Suppressor macrophage treated with lipopolysaccharide for 1 hour (primary cell): ENCODE data around the gene FIGNL1.

ENCODE experiments used
- DNase-seq, 3 donors: peaks; one replicate each; pipeline ENCODE4 v3.0.0-alpha.2; 2020 to 2022

FIGNL1 gene

DNA sequence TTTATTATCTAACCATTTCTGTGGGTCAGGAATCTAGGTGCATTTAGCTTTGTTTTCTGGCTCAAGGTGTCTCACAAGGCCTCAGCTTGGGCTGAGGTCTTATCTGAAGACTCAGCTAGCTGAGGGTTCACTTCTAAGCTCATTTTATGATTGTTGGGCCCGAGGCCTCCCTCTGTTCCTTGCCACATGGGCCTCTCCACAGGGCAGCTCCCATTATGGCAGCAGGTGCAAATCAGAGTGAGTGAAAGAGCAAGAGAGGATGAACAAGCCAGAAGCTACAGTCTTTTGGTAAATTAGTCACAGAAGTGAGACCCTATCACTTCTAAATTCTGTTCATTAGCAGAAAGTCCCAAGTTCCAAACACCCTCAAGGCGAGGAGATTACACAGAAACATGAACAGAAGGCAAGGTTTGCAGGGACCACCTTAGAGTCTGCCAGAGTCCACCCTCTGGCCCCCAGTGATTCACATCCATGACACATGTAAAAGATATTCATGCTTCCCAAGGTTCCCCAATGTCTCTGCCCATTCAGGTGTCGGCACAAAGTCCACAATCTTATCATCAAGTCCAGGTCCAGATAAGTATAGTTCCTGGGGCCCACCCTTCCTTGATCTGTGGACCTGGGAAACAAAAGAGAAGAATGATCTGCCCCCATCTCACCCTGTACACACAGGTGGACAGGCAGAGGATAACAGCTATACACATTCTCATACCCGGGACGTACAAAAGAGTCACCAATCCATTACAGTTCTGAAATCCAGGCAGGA lies 23.7 kb downstream of the FIGNL1 start:
- no peak for DNase-seq

DNA sequence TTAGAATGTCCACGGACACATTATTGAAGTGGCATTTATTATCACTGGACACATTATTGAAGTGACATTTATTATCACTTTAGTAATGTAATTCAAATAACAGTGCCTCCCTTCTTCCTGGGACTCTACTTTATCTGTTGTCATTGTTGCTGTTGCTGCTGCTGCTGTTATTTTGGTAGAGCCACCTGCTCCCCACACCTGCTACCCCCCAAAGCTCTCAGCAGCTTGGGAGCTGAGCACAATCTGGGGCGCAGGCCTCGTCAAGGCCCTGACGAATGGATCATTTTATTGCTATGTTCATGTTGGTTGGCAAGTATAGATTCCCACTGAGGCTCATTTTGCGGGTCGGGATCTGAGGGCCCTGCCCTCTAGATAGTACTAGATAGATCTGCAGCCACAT lies 24.8 kb downstream of the FIGNL1 start:
- no peak for DNase-seq

DNA sequence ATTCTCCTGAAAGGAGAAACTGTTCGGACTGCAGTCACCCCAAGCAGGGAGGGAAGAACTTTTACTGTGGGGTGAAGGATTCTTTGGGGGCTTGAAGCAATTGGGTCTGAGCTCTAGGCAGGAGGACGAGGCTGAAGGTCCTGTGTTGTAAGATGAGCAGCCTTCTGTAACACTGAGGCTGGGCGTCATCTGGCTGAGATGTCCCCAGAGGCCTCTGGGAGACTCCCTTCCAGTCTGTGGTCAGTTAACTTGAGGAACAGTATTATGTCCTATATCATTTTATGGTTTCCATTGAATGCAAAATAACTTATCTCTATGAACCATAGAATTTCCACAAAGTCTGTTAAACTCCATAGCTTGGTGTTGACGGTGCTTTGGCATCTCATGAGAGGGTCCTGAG lies 26.3 kb downstream of the FIGNL1 start:
- DNase-seq, result no peak

DNA sequence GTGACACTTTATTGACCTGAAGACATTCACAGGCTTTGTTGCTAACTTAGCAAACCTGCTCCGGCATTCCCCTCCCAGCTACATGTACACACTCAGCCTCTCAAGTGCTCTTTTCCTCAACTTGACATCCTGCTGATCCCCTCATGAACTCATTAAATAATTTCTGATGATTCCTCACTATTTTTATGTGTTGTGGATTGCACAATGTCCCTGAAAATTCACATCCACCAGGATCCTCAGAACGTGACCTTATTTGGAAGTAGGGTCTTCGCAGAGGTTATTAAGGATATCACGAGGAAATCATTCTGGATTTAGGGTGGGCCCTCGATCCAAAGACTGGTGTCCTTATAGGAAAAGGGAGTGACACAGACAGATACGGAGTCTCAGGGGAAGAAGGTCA lies 27.3 kb downstream of the FIGNL1 start:
- no peak for DNase-seq

DNA sequence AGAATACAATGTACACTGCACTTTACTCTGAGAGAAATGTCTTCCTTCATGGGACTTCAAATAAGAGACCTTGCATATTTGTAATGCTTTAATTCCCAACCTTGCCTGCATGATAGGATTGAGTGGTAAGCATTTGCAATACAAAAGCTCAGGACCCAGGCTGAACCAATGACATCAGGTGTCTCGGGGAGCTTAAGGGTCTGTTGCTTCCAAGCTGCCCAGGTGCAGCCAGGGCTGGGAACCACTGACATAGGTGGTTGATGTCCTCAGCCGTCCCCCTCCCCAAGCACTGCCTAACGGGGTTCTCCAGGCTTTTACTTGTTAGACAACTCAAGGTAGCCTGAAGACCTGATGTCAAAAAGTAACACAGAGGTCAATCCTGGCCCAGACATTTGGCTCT lies 29.1 kb downstream of the FIGNL1 start:
- DNase-seq, result no peak

DNA sequence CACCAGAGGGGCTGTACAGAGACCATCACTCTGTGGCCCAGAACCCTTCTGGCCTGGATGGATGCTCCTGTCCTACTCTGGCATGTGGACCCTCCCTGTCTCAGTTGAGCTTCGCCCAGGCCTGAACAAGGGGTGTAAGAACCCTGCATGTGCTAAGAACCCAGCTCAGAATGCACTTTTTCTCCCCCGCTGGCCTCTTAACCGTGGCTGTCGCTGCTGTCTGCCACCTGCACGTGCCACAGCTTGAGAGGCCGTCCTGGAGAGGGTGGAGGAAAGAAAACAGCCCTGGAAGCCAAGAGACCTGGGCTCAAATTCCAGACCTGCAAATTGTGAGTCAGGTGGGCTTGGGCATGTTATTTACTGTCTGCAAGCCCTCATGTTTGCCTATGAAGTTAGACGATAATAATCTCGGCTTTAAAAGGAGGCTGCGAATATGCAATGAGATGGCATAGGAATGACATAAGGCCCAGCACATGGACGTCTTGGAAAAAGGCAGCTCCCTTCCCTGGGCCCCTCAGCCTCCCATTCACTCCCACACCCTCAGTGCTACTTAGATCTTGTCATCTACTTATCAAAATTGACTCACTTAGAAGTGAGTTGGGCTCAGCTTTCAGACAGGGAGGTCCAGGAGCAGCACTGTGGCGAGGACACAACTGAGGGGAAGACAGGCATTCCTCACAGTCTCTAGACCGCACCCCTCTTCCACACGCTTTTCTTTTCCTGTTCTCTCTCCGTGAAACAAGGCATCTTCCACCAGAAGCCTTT lies 31.4 kb downstream of the FIGNL1 start:
- no peak for DNase-seq

DNA sequence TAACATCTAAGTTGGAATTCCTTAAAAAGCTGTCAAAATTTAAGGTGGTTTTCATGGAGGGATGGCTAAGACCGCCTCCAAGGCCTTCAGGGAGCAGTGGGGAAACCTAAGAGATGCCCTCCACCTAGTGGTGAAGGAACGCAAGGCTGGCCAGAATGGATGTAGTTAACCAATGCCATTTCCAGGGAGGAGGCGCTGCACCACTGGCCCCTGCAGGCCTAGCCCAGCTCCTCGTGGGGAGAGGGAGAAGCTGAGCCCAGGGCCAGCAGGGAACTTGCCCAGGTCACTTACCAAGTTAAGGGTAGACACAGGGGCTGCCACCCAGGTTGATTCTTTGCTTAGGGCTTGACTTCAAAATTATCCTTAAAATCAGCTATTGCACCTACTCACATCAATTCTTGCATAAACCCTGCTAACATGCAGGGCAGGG lies 32.0 kb downstream of the FIGNL1 start:
- DNase-seq, result peak; percentile 92

DNA sequence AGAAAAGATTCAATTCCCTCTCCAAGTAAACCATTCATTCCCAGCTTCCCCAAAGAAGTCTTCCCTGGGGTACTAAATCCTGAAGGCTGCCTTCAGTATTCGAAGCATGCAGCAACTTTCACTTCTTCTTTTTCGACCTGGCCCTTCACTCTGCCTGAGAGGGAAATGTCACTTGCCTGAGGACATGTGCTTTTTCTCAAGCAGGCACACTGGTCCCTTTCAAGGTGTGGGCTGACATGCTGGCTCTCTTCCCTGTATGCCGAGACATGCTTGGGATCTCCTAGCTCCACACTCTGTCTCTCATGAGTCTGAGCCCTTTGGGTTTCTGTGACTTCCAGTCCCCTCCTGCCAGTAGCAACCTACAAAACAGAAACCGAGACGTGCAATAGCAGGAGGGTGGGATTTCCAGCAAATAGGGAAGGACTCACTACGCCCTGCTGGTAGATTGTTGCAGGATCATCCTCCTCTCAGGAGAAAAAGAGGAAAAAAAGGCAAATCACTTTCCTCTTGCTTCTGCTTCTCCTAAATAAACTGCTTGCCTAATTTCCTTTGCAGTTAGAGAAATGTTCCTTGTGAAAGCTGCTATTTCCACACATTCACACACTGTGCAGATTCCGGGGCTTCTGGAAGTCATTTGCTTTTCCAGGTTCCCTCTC lies 33.5 kb downstream of the FIGNL1 start:
- DNase-seq, result peak; percentile 84 to 94 (median 84)

DNA sequence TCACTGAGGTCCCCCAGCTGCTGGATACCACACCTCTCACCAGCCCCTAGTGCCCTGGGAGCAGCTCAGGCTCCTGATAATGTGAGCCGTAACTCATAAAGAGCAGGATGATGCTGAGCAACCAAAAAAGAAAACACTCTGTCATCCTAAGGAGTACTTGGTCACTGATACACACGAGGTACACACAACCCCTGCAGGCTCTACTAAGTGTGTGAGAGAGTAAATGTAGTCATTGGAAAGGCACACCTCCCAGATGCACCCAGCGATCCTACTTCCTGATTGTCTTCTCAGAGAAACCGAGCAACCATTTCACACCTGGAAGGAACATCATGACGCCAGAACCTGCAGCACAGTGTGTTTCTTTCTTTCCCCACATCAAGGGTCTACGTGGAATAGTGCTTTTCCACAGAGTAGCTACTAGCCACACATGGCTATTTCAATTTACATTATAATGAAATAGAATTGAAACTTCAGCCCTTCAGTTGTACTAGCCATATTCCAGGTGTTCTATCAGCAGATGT lies 34.2 kb downstream of the FIGNL1 start:
- no peak for DNase-seq

DNA sequence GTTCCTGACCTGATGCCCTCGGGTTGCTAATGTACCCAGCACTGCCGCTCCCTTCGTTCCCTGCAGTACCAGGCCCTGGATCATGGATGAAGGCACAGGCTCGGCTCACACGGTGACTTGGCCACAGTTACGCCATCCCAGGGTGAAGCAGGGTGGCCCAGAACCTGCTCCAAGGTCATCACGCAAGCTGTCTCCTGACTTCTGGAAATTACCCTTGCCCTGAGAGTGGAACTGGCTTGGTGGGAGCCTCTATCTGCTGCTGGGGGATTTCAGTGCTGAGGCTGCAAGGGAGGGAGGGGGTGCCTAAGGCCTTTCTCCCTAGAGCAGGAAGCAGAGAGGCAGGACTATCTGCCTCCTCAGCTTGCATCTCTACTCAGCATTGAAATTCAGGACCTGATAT lies 36.6 kb downstream of the FIGNL1 start:
- peak in 2 of 3 donors; percentile 55 to 64 for DNase-seq

DNA sequence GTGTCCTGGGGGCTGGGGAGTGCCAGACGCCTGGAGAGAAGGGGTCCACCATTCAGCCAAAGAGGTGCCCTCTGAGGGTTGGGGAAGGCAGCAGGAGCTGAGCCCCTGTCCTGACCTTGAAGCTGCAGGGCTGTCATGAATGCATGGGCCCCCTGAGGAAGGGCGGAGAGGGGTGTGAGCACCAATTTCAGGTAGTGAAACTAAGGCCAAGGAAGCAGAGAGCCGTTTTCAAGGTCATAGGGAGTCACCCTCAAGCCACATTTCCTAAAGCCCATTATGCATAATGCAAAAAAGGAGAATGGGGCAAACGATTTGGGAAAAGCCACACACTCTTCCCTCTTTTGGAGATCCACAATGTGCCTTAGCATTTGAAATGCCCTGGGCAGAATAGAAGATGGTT lies 37.2 kb downstream of the FIGNL1 start:
- peak; percentile 38 to 49 (median 39) for DNase-seq

DNA sequence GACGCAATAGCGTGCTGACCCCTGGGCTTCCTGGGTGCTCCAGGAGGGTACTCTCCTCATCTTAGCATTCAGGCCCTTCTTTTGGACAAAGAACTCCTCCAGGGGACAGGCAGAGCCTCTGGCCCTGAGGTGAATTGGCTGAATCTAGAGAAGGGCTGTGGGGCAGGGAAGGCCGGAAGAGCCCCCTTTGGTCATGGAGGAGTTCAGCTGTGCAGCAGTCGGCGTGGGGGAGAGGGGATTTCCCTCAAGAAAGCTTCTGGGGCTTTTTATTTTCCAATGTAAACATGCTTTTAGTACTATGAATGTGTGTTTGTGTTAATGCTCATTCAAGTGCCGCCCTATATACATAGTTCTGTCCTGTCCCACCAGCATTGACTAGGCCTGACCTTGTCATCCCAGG lies 38.8 kb downstream of the FIGNL1 start:
- DNase-seq, result peak in 1 of 3 donors; percentile 38

DNA sequence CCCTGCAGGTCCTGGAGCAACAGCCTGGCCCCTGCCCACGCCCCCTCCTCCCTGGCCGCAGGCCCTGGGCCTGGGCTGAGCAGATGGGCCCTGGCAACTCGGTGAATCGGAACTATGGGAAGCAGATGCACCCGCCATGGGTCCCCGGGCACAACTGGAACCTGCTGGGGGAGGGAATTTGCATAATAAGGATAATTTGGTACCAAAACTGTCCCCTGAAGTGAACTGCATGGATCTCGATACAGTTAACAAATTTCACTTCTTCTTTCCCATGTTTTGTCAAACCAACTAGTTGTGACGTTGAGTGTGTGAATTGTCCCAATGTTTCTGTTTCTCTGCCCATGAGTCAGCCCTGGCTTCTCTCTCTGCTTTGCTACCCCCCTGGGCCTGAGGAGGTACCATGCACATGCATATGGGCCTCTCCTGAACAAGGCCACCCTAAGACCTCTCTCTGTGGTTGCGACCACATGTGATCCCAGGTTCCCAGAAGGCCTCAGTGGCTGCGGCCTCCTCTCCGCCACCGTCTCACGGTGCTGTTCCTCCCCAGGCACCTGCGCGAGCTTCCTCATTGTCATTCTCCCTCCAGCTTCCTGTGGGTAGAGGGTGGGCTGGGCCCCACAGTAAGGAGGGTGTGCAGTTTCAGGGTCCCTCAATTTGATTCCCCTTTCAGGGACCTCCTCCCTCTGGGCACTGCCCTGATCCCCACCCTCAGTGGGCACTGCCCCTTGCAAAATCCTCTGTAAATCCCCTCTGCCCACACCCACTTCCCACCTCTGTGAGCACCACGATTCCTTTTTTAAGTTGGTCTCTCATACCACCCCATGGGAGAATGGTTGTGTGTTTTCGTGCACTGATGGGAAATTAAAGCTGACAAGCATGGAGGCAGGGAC lies 40.0 kb downstream of the FIGNL1 start:
- peak; percentile 88 to 96 (median 90) for DNase-seq

DNA sequence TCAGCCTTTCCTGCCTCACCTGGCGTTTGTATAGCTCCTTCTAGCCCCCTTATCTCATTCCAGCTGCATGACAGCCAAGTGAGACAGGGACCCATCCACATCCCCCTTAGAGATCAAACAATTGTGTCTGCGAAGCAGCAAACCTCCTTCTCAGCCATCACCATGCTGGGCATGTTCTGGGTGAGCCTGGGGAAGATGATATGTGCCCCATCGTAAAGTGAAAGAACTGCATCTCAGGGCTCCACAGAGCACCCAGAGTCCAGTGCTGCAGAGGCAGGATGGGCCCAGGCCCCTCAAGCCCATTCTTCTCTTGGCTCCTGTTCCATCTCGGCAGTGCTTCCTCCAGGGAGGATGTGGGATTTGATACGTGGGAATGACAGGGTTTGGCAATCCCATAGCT lies 43.2 kb downstream of the FIGNL1 start:
- DNase-seq, result no peak

DNA sequence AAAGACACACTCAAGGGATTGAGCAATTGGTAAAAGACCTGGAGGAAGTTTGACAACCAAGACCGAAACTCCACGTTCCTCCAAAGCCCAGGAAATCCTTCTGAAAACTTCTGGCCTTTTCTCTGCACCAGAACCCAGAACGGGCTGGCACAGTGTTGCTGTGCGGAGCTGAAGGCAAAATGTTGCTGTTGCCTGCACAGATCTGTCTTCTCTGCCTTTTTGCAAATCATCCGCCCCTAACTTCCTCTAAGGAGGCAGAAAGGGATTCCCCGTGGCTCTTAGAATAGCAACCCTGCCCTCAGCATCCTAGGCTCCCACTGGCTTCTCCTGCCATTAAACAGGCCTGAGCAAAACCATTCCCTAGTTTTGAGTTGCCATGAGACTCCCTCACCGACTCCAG lies 44.9 kb downstream of the FIGNL1 start:
- DNase-seq, result peak; percentile 69 to 76 (median 75)

DNA sequence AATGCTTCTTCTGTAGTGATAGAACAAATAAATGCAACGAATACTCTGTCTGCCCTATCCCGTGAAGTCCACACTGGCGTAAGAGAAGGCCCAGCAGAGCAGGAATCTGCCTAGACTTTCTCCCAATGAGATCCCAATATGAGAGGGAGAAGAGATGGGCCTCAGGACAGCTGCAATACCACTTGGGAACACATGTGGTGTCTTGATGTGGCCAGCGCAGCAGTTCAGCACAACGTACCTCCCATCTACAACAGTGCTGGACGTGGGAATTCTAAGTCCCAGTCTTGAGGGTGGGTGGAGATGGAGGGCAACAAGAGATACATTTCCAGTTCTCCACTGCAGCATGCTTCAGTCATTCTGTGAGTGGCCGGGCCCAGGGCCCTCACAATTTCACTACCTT lies 45.8 kb downstream of the FIGNL1 start:
- no peak for DNase-seq

DNA sequence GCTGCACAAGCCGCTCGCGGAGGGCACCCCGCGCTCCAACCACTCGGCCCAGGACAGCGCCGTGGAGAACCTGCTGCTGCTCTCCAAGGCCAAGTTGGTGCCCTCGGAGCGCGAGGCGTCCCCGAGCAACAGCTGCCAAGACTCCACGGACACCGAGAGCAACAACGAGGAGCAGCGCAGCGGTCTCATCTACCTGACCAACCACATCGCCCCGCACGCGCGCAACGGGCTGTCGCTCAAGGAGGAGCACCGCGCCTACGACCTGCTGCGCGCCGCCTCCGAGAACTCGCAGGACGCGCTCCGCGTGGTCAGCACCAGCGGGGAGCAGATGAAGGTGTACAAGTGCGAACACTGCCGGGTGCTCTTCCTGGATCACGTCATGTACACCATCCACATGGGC lies 50.0 kb downstream of the FIGNL1 start:
- no peak for DNase-seq

DNA sequence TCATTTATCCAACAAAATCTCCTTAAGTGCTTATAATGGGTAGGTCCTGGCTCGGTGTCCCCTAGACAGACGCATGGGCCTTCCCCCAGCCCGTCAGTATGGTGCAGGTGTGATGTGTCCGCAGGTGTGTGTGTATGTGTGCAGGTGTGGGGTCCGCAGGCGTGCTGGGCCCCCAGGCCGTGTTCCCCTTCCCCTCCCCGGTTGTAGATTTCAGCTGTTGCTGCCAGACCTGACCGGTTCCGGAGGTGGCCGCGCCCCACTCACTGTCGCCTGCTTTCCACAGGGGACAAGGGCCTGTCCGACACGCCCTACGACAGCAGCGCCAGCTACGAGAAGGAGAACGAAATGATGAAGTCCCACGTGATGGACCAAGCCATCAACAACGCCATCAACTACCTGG lies 50.5 kb downstream of the FIGNL1 start:
- DNase-seq, result no peak

DNA sequence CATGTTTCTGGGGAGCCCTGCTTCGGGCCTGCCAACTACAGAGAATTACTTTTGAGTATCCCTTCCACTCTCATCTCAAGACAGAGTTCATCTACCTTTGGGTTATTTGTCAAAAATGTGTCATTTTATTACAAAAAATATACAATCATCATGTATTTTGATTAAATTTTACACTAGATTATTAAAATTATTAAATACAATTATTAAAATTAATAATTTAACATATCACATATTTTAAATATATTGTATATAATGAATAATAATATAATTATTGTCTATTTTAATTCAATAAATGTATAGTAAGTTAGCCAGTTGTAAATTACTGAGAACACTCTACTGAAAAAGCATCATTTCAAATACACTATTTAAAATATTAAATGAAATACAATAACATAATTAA lies 50.9 kb downstream of the FIGNL1 start:
- no peak for DNase-seq

DNA sequence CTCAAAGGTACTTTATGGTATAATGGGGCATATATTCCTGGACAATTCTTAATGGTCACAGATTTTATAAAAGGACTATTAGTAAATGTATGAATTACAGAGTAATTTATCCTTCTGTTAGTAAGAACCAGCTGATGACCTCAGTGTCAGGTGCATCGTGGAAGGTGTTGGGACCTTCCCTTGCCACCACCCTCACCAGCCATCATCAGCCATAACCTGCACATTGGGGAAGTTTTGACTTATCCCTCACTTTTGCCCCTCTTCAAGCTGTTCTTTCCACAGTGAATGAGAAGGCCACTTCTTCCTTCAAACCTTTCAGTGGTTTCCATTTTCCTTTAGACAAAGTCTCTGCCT lies 52.2 kb downstream of the FIGNL1 start:
- peak in 2 of 3 donors; percentile 39 to 67 for DNase-seq

DNA sequence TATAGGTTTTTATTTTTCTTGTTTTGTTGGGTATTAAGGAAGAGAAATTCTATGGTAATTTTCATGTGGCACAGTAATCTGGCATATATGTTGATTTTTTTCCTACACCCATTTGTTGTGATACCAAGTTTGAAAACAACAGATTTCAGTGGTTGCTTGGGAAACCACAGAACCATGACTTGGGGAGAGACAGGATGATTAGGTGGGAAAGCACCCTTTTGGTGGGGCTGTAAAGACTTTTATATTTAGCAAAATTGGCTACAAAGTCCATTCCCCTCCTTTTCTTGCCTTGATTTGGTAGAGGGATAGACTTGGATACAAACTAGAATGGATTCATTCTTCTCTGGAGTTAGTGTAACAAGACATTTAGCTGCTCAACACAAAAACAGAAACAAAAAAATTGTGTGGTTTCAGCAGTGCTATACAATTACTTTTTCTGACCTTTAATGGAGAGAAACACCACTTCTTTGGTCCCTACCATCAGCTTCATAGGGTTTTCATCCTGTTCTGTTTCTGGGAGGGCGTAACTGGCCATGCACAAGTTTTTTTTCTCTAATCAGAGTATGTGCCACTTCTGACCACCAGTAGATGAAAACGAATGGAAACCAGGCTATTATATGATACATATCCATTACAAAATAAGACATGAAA lies 52.7 kb downstream of the FIGNL1 start:
- peak; percentile 45 to 58 (median 55) for DNase-seq

DNA sequence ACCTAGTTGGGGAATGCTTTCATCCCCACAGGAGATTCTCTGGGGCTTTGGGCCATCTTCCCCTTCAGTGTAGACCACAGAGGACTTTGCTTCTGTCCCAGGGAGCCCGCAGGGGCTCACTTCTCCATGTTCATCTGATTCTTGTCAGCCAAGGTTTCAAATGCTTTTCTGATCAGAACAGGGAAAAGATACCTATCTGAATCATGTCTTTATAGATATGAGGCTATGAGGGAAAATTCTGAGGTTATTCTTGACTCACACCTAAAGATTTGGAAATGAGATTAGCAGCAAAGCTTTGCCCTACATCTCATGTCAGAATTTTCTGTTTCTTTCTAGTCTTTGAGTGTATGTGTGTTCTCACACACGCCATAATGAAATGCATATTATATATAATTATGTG lies 53.3 kb downstream of the FIGNL1 start:
- no peak for DNase-seq
